ENCODE measurements around the gene ADAMTS18.
"Not testable (repeated sequence)": the region's sequence is repeated elsewhere in the genome, so short reads cannot be mapped to it uniquely, and the experiment has no call there.

The ADAMTS18 gene, protein sequence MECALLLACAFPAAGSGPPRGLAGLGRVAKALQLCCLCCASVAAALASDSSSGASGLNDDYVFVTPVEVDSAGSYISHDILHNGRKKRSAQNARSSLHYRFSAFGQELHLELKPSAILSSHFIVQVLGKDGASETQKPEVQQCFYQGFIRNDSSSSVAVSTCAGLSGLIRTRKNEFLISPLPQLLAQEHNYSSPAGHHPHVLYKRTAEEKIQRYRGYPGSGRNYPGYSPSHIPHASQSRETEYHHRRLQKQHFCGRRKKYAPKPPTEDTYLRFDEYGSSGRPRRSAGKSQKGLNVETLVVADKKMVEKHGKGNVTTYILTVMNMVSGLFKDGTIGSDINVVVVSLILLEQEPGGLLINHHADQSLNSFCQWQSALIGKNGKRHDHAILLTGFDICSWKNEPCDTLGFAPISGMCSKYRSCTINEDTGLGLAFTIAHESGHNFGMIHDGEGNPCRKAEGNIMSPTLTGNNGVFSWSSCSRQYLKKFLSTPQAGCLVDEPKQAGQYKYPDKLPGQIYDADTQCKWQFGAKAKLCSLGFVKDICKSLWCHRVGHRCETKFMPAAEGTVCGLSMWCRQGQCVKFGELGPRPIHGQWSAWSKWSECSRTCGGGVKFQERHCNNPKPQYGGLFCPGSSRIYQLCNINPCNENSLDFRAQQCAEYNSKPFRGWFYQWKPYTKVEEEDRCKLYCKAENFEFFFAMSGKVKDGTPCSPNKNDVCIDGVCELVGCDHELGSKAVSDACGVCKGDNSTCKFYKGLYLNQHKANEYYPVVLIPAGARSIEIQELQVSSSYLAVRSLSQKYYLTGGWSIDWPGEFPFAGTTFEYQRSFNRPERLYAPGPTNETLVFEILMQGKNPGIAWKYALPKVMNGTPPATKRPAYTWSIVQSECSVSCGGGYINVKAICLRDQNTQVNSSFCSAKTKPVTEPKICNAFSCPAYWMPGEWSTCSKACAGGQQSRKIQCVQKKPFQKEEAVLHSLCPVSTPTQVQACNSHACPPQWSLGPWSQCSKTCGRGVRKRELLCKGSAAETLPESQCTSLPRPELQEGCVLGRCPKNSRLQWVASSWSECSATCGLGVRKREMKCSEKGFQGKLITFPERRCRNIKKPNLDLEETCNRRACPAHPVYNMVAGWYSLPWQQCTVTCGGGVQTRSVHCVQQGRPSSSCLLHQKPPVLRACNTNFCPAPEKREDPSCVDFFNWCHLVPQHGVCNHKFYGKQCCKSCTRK (N-terminal part only)

DNA sequence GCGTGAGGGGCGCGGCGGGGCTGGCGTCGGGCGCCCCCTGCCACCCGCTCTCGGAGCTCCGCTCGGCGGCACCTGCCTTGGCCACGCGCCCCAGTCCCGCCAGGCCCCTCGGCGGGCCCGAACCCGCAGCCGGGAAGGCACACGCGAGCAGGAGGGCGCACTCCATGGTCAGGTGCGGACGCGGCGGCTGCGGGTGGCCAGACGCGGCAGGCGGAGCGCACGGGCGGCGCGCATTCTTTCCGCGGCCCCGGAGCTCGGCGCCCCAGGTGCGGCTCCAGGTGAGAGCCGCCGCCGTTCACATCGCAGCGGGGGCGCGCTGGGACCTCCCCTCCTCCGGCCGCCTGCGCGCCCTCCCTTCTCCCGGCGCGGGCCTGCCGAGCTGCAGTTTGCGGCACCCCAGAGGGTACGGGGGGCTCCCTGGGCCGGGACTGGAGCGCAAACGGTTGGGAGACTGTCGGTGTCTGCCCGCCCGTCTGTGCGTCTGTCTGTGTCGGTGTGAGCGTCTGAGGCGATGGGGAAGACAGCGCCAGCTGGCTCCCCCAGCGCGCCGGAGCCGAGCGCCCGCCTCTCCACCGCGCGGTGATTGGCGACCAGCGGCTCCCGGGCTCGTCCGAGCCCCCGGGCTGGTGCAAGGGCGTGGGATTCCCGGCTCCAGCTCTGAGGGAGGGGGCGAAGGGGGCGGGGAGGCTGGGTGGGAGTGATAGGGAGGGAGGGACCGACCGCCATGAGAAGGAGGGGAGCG is at the start of gene ADAMTS18:
ADAMTS18 (minus strand) TSS at position 505 of the 742 bp plus-strand sequence; CDS start at position 166, 339 bp downstream.
- DNase-seq (ENCODE audit: low read depth) = no peak

DNA sequence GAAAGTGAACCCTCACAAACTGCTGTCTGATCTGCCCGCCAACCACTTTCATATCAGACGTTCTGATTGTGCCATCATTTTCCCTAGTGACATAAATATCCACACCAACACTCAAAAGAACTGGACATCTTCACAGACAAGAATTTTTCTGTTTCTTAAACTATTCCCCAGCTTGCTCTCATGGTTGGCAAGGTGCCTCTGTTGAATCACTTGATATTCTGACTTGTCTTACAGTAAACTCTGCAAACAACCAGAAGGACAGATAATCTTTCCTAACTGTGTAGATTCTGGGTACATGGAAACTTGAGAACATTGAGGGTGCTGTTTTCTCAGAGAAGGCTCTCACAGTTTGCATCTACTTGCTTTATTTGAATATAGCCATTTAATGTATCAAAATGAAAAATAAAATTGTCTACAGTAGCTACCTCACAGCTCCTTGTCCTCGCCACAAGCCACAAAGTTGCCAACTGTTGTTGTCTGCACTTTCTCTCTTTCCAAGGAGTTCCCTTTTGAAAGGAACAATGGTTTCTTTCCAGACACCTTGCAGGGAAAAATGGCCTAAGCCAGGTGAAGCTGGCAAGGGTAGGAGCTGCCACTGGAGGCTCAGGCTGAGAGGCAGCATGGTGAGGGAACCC is 46.0 kb upstream of the ADAMTS18 start:
- no peak for DNase-seq (ENCODE audit: low read depth)

DNA sequence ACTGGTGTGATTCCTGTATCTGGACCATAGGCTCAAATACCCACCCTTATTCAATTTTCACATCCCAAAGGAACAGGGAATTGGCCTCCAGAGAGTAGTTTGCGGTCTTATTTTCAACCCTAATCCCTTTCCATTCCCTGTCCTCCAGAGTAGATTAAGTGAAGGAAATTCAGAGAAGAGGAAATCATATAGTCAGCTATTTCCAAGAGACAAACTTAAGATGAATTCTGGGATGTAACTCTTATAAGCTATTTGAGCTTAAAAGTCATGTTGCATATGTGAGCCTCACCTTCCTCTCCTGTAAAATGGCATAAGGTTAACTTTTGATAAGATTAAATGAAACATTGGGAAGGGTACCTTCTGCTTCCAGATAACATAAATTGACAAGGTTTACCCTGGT is 37.4 kb upstream of the ADAMTS18 start:
- DNase-seq (ENCODE audit: low read depth) = no peak

DNA sequence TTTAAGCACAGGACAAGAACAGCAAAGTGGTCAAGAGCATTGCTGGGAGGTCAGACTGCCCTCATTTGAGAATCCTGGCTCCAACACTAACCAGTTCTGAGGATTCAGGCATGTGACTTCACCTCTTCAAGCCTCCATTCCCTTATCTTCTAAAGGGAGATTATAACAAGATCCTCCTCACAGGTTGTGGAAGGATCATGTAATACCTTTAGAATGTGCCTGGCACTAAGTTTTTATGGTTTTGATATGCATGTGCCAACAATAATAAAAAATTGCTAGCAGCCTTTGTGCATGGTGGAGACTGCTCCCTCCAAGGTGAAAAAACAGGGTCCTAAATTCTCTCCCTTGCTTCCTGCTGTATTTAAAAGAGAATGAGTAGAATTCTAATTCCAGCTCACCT is 36.0 kb upstream of the ADAMTS18 start:
- DNase-seq (ENCODE audit: low read depth) = no peak

DNA sequence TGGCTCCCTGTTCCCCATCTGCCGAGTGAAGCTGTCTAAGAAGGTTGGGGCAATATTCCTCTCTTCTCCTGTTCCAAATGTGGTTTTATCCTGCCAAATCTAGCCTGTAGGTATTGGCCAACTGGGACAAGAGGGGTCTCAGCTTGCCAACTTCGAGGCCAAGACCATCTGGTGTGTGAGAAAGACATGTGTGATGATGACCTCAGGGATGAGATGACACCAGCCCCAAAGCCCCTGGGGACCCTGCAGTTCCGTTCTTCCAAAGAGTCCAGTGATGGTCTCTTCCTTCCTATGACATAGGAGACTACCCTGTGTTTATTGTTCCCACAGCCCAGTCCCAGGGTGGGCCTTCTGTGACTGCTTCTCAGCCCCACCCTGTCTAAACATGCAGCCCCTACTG is 34.8 kb upstream of the ADAMTS18 start:
- no peak for DNase-seq (ENCODE audit: low read depth)

DNA sequence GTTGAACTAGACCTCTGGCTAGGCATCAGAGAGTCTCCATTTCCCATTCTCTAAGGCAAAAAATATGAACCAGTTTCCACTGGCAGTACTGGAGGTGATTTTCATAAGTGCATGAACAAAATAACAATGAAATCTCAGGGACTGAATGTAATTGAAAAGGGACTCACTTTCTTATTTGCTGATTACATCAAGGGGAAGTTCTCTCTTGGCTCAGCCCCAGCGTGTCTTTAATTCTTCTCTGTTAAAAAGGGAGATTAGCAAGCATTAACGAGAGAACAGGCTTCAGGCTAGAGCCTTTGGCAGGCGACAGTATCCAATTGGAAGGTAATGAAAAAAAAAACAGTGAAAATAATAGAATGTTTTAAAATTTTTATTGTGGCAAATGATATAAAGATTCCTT is 34.0 kb upstream of the ADAMTS18 start:
- DNase-seq (ENCODE audit: low read depth) = no peak

DNA sequence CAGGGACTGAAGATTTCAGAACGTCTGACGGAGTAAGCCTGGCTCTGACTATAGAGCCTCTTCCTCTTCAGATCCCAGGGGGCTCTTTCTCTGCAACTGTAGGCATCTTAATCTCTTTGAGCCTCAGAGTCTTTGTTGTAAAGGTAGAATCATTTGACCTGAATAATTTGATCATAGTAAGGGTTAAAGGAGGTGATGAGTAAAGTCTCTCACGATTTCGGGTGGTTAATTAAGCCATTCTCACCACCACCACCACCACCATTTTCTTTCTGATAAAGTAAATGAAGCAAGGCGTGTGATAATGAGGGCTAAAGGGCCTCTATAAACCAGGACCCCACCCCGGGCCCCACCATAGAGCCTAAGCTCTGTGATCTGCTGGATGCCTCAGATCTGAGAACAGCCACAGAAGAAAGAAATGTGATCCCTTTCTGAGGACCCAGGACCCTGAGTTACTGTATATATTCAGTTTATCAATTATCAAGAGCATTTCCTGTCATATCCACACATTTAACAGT is 33.0 kb upstream of the ADAMTS18 start:
- no peak for DNase-seq (ENCODE audit: low read depth)

DNA sequence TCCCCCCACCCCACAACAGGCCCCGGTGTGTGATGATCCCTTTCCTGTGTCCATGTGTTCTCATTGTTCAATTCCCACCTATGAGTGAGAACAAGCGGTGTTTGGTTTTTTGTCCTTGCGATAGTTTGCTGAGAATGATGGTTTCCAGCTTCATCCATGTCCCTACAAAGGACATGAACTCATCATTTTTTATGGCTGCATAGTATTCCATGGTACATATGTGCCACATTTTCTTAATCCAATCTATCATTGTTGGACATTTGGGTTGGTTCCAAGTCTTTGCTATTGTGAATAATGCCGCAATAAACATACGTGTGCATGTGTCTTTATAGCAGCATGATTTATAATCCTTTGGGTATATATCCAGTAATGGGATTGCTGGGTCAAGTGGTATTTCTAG is 28.8 kb upstream of the ADAMTS18 start:
- not testable (repeated sequence) for DNase-seq (ENCODE audit: low read depth)

DNA sequence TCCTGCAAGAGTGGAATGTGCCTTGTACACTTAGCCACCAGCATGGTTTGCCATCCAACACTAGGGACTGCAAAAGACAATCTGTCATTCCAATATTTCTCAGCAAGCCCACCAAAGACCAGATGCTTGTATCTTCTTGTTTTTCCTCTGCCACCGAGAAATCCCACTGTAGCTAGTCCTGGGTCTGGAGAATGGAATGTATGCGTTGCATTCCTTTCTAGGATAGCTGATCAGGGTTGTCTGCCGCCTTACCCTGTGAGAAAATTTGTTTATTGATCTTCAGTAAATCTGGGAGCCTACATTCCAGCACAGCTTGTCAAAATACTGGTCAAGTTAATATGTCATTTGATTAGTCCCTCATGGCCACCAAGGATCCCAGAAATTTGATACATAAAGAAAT is 28.1 kb upstream of the ADAMTS18 start:
- no peak for DNase-seq (ENCODE audit: low read depth)

DNA sequence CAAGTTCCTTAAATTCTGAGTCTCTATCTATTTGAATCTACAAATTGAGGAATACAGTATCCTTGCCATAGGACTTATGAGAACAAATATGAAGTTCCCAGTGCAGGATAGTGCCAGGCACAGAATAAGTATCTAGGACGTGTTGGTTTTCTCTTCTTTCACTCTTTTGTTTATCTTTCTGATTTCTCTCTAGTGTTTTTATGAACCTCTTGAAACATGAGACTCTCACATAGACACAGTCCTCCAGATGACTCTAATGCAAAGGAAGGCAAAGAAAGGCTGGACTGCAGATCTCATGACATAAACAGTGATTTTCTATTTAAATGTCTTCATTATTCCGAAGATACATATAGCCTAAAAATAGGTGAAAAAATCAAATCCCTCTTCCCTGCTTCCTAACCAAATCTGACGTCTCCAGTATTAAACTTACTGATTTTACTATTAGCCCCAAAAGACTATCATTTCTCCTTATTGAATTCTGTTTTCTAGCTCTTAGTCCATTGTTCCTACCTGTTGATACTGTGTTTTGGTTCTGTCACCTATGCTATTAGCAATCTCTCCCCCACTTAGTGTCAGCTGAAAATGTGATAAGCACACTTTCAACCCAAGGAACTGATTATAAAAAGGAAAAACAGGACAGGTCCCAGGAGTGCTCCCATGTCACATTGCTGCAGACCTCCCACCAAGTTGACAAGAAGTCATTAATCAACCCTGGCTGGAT is 24.9 kb upstream of the ADAMTS18 start:
- no peak for DNase-seq (ENCODE audit: low read depth)

DNA sequence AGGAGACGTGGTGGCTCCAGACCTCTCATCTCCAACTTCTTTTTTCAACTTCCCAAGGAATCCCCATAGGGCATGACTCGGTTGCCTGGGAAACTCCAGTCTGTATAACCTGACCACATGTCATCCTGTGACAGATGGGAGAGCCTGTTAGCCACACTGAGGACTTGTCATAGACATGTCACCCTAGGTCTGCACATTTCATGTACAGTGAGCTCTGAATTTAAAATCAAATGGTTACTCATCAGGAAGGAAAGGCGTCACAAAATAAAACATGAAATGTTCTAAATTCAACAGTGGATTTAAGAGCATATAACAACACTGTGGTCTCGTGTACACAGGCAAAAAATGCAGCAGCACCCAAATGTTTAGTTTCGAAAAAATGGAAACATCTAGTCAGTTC is 22.2 kb upstream of the ADAMTS18 start:
- no peak for DNase-seq (ENCODE audit: low read depth)

DNA sequence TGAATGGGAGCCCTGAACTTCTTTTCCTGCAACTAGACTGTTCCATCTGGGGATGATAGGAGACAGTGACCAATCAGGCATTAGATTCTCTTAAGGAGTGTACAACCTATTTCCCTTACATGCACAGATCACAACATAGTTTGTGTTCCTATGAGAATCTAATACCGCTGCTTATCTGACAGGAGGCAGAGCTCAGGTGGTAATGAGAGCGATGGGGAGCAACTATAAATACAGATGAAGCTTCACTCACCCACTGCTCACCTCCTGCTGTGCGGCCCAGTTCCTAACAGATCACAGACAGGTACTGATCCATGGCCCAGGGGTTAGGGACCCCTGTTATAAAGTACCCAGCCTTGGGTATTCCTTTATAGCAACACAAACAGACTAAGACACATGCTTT is 17.4 kb upstream of the ADAMTS18 start:
- DNase-seq (ENCODE audit: low read depth) = no peak

DNA sequence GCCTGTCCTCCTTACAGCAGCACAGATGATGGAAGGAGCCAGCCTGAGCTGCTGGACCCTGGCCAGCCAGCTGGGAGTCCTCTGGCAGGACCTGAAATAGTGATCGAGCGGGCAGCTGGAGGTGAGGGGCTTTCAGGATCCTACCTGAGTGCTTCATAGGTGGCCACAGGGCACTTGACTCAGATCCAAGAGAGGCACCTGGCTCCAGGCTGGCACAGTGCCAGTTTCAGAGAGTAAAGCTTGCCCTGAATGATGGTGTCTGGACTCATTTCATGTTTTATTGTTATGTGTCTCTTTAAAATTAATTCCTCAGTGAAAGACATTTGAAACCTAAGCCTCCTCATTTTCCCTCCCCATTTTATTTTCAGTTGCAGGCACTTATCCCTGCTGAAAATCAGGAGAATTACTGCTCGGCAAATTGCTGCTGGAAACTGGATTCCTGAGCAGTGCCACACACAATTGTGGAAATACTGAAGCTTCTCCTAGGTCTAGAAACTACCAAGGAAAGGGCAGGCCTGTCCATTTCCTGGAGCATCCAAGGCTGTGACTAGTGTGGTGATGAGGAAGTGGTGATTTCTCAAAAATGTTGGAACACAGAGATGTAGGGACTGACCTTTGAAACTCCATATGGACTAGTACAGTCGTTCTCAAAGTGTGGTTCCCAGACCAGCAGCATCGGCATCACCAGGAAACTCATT is 16.1 kb upstream of the ADAMTS18 start:
- DNase-seq (ENCODE audit: low read depth) = no peak

DNA sequence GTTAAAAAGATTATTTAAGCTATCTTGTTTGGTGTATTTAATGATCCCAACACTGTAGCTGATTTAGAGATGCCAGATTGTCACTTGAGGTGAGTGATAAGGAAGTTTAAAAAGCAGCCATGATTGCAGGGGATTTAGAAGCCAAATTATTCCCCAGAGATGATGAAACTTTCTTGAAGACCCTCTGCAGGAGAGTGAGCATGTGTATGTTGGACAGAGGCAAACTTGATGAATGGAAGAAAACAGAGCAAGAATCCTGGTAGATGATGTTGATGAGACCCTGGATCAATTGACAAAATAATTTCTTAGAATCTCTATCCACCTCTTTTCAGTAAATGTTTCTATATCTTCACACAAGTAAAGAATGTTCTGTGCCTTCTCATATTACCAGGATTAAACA is 14.4 kb upstream of the ADAMTS18 start:
- DNase-seq (ENCODE audit: low read depth) = no peak

DNA sequence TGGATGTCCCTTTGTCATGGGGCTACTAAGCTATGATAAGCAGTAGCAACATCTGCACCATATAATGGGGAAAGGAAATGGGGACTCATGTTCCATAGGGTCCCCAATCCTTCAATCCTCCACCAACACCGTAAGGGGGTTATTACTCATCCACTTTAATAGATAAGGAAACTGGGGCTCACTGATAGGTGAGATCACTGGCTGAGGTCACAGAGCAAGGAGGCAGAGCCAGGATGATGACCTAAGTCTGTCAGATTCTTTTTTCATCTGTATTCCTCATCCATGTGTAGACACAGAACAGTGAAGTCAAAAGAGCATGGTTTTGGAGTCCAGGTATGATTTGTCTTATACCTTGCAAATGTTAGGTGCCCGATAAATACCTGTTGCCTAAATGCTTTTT is 10.5 kb upstream of the ADAMTS18 start:
- no peak for DNase-seq (ENCODE audit: low read depth)

DNA sequence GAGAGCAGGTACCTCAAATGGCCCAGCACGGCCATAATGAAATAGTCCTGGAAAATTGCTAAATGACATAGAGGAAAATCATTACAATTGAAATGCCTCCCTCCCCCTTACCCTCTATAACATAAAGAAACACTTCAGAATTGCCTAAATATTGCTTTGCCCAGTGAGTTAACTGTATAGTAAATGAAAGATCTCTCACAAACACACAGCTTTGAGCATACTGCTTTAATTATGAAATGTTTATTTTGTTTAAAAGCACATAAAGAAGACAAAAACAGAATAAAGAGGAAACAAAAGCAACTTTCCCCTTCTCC is 9.3 kb upstream of the ADAMTS18 start:
- DNase-seq (ENCODE audit: low read depth) = no peak

DNA sequence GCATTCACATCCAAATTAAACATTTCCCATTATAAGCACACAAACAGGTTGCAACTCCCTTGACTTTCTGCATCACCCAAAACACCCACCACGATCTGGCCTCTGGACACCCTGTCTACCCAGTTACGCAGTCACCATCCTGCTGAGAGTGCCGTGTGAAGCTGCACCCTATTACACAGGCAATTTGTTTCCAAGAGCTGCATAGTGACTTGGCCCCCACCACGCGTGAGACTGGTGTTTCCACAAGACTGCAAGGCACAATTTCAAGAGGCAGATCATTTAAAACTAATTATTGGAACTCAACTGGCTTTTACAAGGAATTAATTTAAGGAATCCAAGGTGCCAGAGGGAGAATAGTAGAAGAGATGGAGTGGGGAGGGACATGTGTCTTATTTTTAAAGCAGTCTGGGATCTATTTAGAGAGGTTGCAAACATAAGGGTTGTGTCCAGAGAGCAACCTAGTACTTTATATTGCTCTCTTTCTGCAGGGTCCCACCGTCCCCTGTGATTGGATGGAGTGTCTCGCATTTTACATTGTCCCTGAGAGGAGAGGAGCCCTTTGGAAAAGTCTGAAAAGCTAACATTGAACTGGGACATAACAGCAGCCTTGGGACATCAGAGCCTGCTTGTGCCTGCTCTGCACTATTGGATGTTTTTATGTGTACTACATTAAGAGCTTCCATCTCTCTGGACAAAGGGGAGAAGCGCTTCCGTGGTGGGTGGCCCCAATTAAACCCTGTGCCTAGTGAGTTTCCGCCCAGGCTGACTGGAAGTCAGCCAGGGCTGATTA is 8.7 kb upstream of the ADAMTS18 start:
- no peak for DNase-seq (ENCODE audit: low read depth)

DNA sequence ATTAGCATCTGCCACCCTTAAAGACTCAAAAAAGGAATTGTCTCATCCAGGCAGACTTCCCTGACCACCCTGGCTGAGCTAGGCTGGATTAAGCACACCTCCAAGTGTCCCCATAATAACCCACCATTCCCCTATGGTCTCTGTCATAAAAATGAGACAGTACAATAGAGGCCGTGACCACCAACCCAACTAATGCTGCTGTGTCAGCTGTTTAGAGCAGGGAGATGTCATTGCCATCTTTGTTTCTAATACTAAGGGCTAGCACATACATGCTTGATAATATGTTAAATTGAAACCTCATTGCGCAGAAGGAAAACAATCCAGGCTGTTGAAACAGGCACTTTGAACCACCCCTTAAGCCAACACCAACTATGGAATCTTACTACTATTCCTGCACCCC is 7.2 kb upstream of the ADAMTS18 start:
- no peak for DNase-seq (ENCODE audit: low read depth)

DNA sequence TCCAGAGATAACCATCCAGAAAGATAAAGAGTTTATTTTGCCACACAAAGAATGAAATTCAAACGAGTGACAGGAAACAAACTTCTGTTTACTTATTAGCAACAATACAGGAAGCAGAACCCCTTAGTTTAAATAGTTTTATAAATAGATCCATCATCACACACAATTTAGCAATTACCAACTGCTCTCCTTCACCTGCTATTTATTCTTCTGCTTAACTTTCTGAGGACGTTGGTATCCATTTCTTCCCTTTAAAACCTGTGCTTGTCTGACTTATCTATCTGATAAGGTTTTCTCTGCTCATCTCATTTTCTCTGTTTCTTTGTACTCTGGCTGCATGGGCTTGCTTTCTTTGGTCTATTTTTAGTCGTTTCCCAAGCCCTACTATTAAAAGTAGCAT is 4.3 kb upstream of the ADAMTS18 start:
- DNase-seq (ENCODE audit: low read depth) = no peak
